K562 (cell line): ENCODE results near the gene OR10J5. TPM values are rescaled to one million over a fixed set of nuclear protein-coding genes. Genes with fewer than 3 reads are reported as not detected.

Experiments
- ATAC-seq: fragments of 200-7000 bp; cut with Tn5 transposase; 3 replicates; pipeline ENCODE4 v1.9.1; 2020; ENCODE audit warnings: moderate library complexity
- BruUV-seq: library from RNA; stranded (reverse); fragments of 400-500 nt; replicated peaks from 2 replicates; lab custom pipeline; 2021; lab: Mats Ljungman, UMichigan
- CTCF ChIA-PET: fragments of 300-600 bp; formaldehyde crosslinking; extraction: SDS; loops from one replicate; lab custom pipeline; 2021; ENCODE audit warnings: low intra/inter-chr PET ratio; lab: Yijun Ruan, JAX
- POLR2A ChIA-PET: fragments of 300-600, 350-650 bp; sonication (Branson Sonifier 250); formaldehyde crosslinking; extraction: SDS; loops from one replicate; lab custom pipeline; 2021; ENCODE audit warnings: antibody characterized with exemption, inconsistent platforms; lab: Yijun Ruan, JAX
- DNase-seq, 4 experiments: peaks; one replicate each; pipeline versions ENCODE4 v3.0.0 to v3.0.0-alpha.2; 2011 to 2018; ENCODE audit warnings: low spot score in 3 of 4, mixed read lengths in 3 of 4; ENCODE audit errors: extremely low read depth in 1 of 4
- FAIRE-seq: peaks from 2 replicates; lab custom pipeline; 2011; peaks lifted over from hg19 to GRCh38; lab: Jason Lieb, UNC
- H2AFZ ChIP-seq: 2 replicates; pipeline ENCODE4 v1.6.0; 2011; ENCODE audit warnings: low read depth, low read length, control low read depth, inconsistent platforms
- H3K27ac ChIP-seq: fragments of 200-600 bp; 3 replicates; pipeline ENCODE4 v1.8.0; 2011; ENCODE audit warnings: low read depth, mild to moderate bottlenecking, control low read depth, inconsistent platforms, low read length, moderate library complexity, mixed read lengths; ENCODE audit errors: extremely low read depth
- H3K27me3 ChIP-seq, 2 experiments: fragments of 300-600 bp in 1 of 2; 2 replicates in 1 of 2; 3 replicates in 1 of 2; pipeline versions ENCODE4 v1.6.0 to v1.8.0; 2011; ENCODE audit warnings: inconsistent platforms in 2 of 2, low read length in 2 of 2, mild to moderate bottlenecking in 1 of 2, mixed read lengths in 1 of 2, moderate library complexity in 1 of 2; ENCODE audit not compliant: control insufficient read depth in 2 of 2, insufficient read depth in 2 of 2
- H3K36me3 ChIP-seq: fragments of 300-600 bp; 3 replicates; pipeline ENCODE4 v1.8.0; 2011; ENCODE audit warnings: mild to moderate bottlenecking, low read length, inconsistent platforms; ENCODE audit not compliant: control insufficient read depth, insufficient read depth
- H3K4me1 ChIP-seq, 2 experiments: fragments of 200-600 bp in 1 of 2; replicated peaks in 1 of 2; 2 replicates in 1 of 2; 3 replicates in 1 of 2; pipeline versions ENCODE4 v1.5.1 to v1.8.0; 2011; ENCODE audit warnings: inconsistent platforms in 2 of 2, low read length in 2 of 2, mild to moderate bottlenecking in 1 of 2, mixed read lengths in 1 of 2, moderate library complexity in 1 of 2; ENCODE audit not compliant: control insufficient read depth in 2 of 2, insufficient read depth in 2 of 2
- H3K4me2 ChIP-seq: 2 replicates; pipeline ENCODE4 v1.6.1; 2011; ENCODE audit warnings: low read length, control low read depth, inconsistent platforms, mixed read lengths; ENCODE audit not compliant: insufficient read depth
- H3K4me3 ChIP-seq: fragments of 200-600 bp; sonication (generic), shearing (Covaris generic); 2 replicates; pipeline ENCODE4 v1.5.1; 2016; ENCODE audit warnings: control low read depth, inconsistent platforms
- H3K79me2 ChIP-seq: fragments of 200-600 bp; 3 replicates; pipeline ENCODE4 v1.8.0; 2011; ENCODE audit warnings: low read length, inconsistent platforms; ENCODE audit not compliant: control insufficient read depth, insufficient read depth
- H3K9ac ChIP-seq, 2 experiments: 2 replicates each; pipeline versions ENCODE4 v1.6.0 to v1.6.1; 2011; ENCODE audit warnings: low read depth in 2 of 2, low read length in 2 of 2, control low read depth in 1 of 2, inconsistent platforms in 1 of 2, mild to moderate bottlenecking in 1 of 2, mixed read lengths in 1 of 2; ENCODE audit not compliant: insufficient read depth in 1 of 2
- H3K9me1 ChIP-seq: one replicate; pipeline ENCODE4 v1.6.0; 2011; ENCODE audit warnings: inconsistent platforms, mild to moderate bottlenecking, low read length, moderate library complexity; ENCODE audit not compliant: control insufficient read depth, insufficient read depth
- H3K9me3 ChIP-seq: replicated peaks from 2 replicates; pipeline ENCODE4 v1.5.1; 2011; ENCODE audit warnings: low read depth, low read length, inconsistent platforms; ENCODE audit not compliant: control insufficient read depth, insufficient read depth
- H4K20me1 ChIP-seq: replicated peaks from 2 replicates; pipeline ENCODE4 v1.6.1; 2011; ENCODE audit warnings: low read length, inconsistent platforms, mixed read lengths; ENCODE audit not compliant: control insufficient read depth, insufficient read depth
- ETV1 ChIP-seq: fragments of 450-650 bp; conservative IDR thresholded peaks from 2 replicates; pipeline ENCODE4 v1.6.1; 2016; ENCODE audit warnings: missing genetic modification characterization, control low read depth, low read depth, missing compliant biosample characterization
- SIRT6 ChIP-seq: IDR thresholded peaks from one replicate; pipeline ENCODE4 v1.6.1; 2012; ENCODE audit warnings: low read depth, mild to moderate bottlenecking, control low read depth, inconsistent platforms, low read length, moderate library complexity
- ZNF77 ChIP-seq: fragments of 250-450 bp; sonication (Bioruptor Pico); IDR thresholded peaks from 2 replicates; pipeline ENCODE4 v1.5.0; 2020
- WGBS: fragments of 100-300 bp; shearing (Covaris generic); methylation state at CpG from one replicate; pipeline ENCODE4 v1.1.6; 2016; ENCODE audit warnings: low coverage, mixed read lengths; ENCODE audit not compliant: insufficient coverage; ENCODE audit errors: missing lambda C conversion rate; 5-methylcytosine and 5-hydroxymethylcytosine counted together
- in situ Hi-C: fragments of 300-500 bp; cut with MboI; formaldehyde crosslinking; loops from 4 replicates; pipeline ENCODE4 v1.15.0; 2018; ENCODE audit warnings: inconsistent platforms, mixed read lengths
- intact Hi-C: fragments of 100-400 bp; cut with micrococcal nuclease; formaldehyde crosslinking; loops from 2 replicates; pipeline ENCODE4 v1.14.2; 2022
- polyA plus RNA-seq, 8 experiments: library from polyadenylated mRNA; depleted of rRNA in 4 of 8; stranded (reverse) in 5 of 8; unstranded in 3 of 8; fragments of >200 nt; fragmentation: Nextera tagmentation in 2 of 8; fragmentation: Illumina TruSeq in 1 of 8; extraction: Ambion mirVana in 2 of 8; extraction: Trizol in 1 of 8; gene quantifications; 2 replicates each; pipeline versions ENCODE4 v1.2.1 to v1.2.3, GENCODE V29; 2011 to 2014; ENCODE audit warnings: inconsistent platforms in 1 of 8, missing spikeins in 1 of 8
- total RNA-seq, 7 experiments: library from RNA; depleted of rRNA in 6 of 7; stranded (reverse); fragments of >200 nt in 6 of 7; fragmentation: Illumina TruSeq in 2 of 7; extraction: Trizol in 2 of 7; gene quantifications; 2 replicates each; pipeline versions ENCODE4 v1.2.1 to v1.2.3, GENCODE V29; 2011 to 2021; ENCODE audit warnings: low replicate concordance in 1 of 7
- TF ChIP-seq, protein P1 (sequence below), 2 experiments: fragments of 450-650 bp; IDR thresholded peaks; 2 replicates each; pipeline ENCODE4 v1.6.1; 2018; ENCODE audit warnings: mild to moderate bottlenecking in 2 of 2, low read depth in 1 of 2; ENCODE audit not compliant: partially characterized antibody in 2 of 2

OR10J5 gene
- total and polyA plus RNA-seq, 9 of the 15 experiments (the other 6 are each of a cell fraction or from before 2014, with no cell fraction given) = not detected

DNA sequence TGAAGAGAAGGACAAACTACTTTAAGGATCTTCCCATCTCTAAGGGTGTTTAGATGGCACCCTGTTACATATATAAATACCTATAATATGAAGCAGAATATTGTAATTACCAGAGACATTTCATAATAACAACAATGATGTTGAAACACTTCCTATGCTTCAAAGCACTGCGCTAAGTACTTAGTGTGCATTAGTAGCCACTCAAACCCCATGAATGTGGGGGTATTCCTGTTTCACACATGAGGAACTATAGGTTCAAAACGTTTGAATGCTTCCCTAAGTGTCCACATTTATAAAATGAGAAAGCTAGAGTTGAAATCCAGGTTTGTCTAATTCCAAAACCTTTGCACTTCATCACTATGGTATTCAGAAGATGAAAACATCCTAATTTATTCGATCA lies 18.5 kb upstream of the OR10J5 start (continued):
- TF ChIP-seq ZNF77 (CRISPR knock-in tag) = no peak
- no peak for TF ChIP-seq SIRT6
- TF ChIP-seq, protein P1, sequence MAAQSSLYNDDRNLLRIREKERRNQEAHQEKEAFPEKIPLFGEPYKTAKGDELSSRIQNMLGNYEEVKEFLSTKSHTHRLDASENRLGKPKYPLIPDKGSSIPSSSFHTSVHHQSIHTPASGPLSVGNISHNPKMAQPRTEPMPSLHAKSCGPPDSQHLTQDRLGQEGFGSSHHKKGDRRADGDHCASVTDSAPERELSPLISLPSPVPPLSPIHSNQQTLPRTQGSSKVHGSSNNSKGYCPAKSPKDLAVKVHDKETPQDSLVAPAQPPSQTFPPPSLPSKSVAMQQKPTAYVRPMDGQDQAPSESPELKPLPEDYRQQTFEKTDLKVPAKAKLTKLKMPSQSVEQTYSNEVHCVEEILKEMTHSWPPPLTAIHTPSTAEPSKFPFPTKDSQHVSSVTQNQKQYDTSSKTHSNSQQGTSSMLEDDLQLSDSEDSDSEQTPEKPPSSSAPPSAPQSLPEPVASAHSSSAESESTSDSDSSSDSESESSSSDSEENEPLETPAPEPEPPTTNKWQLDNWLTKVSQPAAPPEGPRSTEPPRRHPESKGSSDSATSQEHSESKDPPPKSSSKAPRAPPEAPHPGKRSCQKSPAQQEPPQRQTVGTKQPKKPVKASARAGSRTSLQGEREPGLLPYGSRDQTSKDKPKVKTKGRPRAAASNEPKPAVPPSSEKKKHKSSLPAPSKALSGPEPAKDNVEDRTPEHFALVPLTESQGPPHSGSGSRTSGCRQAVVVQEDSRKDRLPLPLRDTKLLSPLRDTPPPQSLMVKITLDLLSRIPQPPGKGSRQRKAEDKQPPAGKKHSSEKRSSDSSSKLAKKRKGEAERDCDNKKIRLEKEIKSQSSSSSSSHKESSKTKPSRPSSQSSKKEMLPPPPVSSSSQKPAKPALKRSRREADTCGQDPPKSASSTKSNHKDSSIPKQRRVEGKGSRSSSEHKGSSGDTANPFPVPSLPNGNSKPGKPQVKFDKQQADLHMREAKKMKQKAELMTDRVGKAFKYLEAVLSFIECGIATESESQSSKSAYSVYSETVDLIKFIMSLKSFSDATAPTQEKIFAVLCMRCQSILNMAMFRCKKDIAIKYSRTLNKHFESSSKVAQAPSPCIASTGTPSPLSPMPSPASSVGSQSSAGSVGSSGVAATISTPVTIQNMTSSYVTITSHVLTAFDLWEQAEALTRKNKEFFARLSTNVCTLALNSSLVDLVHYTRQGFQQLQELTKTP (IDR thresholded peaks at IDR 0.05; ENCODE audit: low read depth in 1 of 2, partially characterized antibody in 2 of 2) = no peak

DNA sequence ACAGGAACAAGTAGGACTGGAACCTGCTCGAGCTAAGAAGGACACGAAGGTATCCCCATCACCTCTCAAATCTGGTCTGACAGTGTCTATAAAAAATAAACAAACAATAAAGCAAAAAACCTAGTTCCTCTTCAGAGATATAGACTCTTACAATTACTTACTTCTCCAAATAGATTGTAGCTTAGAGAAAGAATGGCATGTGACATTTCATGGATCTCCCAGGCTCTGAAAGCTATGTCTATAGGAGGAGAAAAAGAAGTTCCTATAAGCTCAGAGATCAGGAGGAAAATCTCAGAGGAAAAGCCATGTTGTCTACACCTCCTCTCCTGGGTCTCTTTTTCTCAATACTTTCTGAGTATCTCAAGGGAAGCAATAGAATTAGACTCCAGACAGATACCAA lies 12.3 kb upstream of the OR10J5 start:
- no peak for DNase-seq
- H3K4me1 ChIP-seq = no peaks in the 10 kb centered on the region
- H3K9me1 ChIP-seq = no peaks in the 10 kb centered on the region
- no peak overlapping the region for H3K9ac ChIP-seq
- WGBS = 0% methylated on average over 2 of the region's 2 CpGs
- no peak for ATAC-seq
- no peaks in the 10 kb centered on the region for H4K20me1 ChIP-seq
- FAIRE-seq = no peak
- BruUV-seq = no TSS peak
- in situ Hi-C loops (no loop called here), intact Hi-C loops (no loop called here)
- no peak overlapping the region for H3K27ac ChIP-seq
- ChIA-PET CTCF (no interaction called here), POLR2A (no interaction called here)
- H3K27me3 ChIP-seq = no peaks in the 10 kb centered on the region
- H3K9me3 ChIP-seq = no peaks in the 10 kb centered on the region
- no peak overlapping the region for H3K4me3 ChIP-seq
- H2AFZ ChIP-seq = no peak overlapping the region
- H3K79me2 ChIP-seq = no peaks in the 10 kb centered on the region
- H3K36me3 ChIP-seq = no peaks in the 10 kb centered on the region
- no peak overlapping the region for H3K4me2 ChIP-seq
- TF ChIP-seq ETV1 (tag) = no peak
